ENCODE data around the gene ATP5ME.
"Not testable (repeated sequence)": the region's sequence is repeated elsewhere in the genome, so short reads cannot be mapped to it uniquely, and the experiment has no call there.

The ATP5ME gene

GRCh38 chr4:683247-683897 lies 9.3 kb upstream of the ATP5ME start:
- no peak for DNase-seq (ENCODE audit: low spot score)

- DNase-seq (ENCODE audit: low spot score) = no peak
These were observed 8.6 kb upstream of the ATP5ME start for GRCh38 chr4:682490-683172.

GRCh38 chr4:681736-682451 lies 7.8 kb upstream of the ATP5ME start:
- peak; percentile 44 for DNase-seq (ENCODE audit: low spot score)

- DNase-seq (ENCODE audit: low spot score) = peak; percentile 52
These were observed 7.0 kb upstream of the ATP5ME start for GRCh38 chr4:680928-681645.

DNA sequence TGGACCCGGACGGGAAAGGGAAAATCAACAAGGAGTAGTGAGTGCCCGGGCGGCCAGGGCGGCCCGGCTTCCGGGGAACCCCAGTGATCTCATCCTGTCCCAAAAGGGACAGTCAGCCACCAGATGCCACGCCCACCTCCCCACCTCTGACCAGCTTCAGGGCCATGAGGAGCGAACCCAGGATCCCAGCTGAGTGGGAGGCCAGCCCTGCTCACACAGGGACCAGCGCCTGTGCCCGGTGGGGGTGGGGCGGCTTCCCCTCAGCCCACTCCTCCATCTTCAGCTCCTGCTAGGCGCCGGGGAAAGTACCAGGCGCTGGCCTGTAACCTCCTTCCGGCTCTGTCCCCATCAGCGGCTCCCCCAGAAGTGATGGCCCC lies 6.5 kb upstream of the ATP5ME start:
- DNase-seq (ENCODE audit: low spot score) = no peak

GRCh38 chr4:680091-680490 lies 6.0 kb upstream of the ATP5ME start:
- DNase-seq (ENCODE audit: low spot score) = no peak

- DNase-seq (ENCODE audit: low spot score) = no peak
These were observed 5.6 kb upstream of the ATP5ME start for GRCh38 chr4:679629-680028.

GRCh38 chr4:679104-679481 lies 5.0 kb upstream of the ATP5ME start:
- DNase-seq (ENCODE audit: low spot score) = no peak

GRCh38 chr4:678331-679103 lies 4.4 kb upstream of the ATP5ME start:
- no peak for DNase-seq (ENCODE audit: low spot score)

DNA sequence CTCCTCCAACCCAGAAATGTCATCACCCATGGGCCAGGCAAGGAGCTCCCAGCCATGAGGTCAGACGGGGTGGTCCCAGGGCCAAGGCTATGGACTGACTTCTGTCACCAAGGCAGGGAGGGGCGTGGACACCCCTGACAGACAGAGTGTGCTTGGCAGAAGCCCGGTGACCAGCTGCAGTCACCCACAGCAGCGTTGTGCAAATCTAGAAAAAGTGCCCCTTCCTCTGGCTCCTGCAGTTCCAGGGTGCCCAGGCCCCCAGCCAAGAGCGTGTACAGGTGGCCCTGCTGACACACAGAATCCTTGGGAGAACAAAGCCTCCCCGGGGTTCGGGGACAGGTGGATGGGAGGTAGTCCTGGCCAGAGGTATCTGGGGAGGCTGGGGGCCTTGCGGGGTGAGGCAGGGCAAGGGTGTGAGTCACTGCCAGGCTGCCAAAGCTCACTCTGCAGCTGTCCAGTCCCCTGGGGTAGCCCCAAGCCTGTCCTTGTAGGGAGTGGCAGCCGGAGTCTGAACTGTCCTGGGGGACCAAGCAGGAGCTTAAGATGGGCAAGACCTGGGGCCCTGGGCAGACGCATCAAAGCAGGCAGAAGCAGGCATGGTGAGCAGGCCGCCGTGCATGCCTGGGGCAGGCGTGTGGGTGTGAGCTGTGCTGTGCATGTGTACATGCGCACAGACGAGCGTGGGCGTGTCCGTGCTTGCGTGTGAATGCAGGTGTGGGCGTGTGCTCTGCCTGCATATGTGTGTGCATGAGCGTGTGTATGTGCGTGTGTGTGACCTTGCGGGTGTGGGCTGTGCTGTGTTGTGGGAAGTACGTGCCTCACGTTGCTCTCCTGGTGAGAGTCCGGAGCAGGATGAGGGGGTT lies 3.6 kb upstream of the ATP5ME start:
- DNase-seq (ENCODE audit: low spot score) = peak; percentile 22

DNA sequence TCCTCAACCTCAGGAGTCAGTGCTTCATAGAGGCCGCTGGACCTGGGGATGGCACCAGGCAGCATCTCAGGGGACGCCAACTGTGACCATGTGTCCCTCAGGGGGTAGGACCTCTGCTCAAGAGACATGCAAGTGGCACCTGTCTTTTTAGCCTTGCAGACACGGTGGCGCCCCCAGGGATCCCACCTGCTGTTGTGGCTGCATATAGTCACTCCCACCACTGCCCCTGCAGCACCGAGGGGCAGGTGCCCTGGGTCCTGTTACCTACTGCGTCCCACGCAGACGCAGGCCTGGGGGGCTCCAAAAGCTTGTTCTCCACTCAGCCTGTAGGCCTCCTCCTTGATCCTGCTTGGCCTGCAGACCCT lies 2.8 kb upstream of the ATP5ME start:
- no peak for DNase-seq (ENCODE audit: low spot score)

DNA sequence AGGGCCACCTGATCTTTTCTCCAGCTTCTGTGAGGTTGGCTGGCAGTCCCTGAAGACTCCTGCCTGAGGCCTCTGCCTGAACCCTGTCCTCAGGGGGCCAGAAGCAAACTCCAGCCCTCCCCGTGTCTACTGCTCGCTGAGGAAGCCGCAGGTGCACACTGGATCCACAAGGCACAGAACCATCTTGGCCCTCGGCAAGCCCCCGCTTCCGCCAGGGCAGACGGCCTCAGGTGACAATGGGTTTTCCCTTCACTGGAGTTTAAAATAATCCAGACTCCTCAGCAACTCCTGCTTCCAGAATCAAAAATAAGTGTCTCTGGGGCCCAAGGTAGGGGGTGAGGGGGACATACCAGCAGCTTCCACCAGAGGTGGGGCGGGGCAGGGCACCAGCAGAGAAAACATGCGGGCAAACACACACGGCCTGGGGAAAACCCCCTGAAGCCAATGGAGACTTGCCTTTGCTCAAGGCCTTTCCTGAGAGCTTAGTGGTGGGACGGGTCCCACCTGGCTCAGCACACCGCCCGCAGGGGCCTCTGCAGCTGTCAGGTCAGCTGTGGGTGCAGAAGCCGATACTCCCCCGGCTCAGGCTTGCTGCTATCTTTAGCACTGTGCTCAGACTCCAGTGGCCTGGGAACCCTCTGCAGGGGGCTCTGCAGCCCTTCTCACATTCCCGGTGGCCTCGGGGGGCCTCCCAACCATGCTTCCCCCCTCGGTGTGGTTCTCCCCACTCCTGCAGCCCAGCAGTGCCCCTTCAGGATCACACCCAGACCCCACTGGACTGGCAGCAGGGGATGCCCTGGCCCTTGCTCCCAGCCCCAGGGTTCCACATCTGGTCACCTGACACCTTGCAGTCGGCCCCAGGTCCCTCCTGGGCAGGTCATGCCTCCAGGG lies 2.1 kb upstream of the ATP5ME start:
- no peak for DNase-seq (ENCODE audit: low spot score)

GRCh38 chr4:675036-675882 lies 1.2 kb upstream of the ATP5ME start:
- no peak for DNase-seq (ENCODE audit: low spot score)

DNA sequence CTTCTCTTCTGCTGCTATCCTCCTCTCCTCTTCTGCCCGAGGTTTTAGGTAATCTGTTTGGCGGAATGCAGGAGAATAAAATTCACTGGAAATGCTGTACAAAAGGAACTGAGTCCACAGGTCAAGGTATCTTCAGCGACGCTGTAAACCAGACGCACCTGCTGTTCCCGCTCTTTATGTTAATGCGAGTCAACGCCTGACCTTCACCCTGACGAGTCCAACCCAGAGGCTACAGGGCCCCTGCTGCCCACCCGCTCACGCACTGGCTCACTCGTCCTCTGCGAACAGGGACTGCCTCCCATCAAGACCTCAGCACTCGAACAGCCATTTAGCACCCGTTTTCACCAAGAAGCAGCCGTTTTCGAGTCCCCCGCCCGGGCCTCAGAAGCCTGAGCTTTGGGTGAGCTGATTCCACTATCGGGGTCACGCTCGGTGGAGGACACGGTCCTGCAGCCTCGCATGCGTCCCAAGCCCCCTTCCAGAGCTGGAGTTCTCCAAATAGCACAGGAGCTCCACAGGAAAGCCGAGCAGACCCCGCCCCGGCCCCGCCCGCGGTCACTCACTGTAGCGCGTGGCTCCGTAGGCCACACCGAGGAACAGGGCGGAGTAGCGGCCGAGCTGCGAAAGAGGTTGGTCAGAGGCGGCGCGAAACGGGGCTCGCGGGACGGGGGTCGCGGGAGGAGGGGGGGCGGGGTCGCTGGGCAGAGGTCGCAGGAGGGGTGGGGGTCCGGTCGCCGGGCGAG lies 556 bp downstream of the ATP5ME start:
- DNase-seq (ENCODE audit: low spot score) = no peak

DNA sequence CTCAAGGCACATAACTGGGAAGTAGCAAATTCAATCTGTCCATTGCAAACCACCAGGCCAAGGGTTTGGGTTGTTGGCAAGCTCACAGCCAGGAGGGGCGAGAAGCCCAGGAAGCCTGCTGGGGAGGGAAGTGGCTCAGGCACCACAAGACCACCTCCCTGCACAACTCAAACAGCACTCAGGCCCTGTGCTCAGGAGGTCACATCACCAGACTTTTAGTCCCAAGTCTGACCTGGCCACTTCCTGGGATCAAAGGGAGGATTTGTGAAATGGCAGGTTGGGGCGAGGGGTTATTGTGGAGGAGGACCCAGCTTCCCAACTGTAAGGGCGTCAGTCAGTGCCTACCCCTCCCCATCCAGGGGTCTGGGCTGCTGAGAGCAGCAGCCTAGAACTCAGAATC lies 2.3 kb downstream of the ATP5ME start:
- DNase-seq (ENCODE audit: low spot score) = no peak

GRCh38 chr4:669806-670559 lies 4.1 kb downstream of the ATP5ME start:
- DNase-seq (ENCODE audit: low spot score) = not testable (repeated sequence)

GRCh38 chr4:668219-668618 lies 5.9 kb downstream of the ATP5ME start:
- not testable (repeated sequence) for DNase-seq (ENCODE audit: low spot score)

DNA sequence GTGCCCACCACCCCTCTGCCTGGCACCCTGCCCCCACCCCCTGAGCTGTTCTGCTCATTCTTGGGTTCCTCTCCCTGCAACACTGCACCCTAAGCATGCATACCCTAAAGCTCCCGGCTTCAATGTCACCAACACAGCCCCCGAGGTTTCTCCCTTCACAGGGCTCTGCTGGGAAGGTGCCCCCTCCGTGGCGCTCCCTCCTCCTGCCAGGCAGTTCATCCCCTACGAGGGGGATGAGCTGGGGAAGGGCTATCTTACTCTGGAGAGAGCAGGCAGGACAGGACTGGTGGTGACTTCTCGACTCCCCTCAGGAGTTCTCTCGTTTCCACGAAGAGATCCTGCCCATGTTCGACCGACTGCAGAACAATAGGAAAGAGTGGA lies 6.5 kb downstream of the ATP5ME start:
- no peak for DNase-seq (ENCODE audit: low spot score)
